Measurements from ENCODE around the gene ARL4D. TPM values are rescaled to one million over a fixed set of nuclear protein-coding genes. Genes with fewer than 3 reads are reported as not detected.

ARL4D gene
- total and polyA plus RNA-seq, 2 of the 8 experiments (the other 6 are each of a cell fraction or from before 2014, with no cell fraction given) = 8.4 to 9.2 TPM

DNA sequence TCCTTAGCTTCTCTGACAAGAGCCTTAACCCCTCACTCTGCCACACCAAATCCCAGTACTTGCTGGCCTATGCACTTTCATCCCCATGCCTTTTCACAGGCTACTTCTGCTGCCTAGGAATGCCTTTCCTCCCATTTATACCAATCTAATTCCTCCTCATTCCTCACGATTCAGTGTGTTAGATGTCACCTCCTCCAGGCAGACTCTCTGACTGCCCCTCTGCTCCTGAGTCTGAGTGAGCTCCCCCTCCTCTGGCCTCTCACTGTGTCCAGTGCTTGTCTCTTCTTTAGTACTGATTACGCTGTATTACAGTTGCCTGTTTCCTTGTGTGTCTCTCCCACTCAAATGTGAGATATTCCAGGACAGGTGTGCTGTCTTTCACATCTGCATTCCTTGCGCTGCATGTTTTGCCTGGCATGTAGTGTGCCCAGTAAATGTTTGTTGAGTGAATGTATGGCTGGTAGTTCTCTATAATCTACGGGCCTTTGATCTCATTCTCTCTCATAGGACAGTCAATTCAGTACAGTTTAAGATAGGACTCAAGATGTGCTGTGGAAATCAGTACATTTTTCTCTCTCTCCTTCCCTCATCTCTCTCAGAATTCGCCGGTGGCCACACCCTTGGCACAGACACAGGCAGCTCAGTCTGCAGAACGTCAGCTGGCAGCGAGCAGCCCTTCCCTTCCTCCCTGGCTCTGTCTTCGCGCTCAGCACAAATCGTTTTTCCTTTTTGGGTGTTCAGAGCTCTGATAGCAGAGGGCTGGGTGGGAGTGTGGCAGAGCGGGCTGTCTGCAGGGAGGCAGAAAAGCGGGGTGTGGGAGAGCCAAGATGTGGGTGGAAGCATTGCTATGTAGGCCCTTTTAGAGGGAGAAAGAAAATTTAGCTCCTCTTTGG, 18.5 kb downstream of the ARL4D start (continued):
- TF ChIP-seq HDAC6 (IDR thresholded peaks at IDR 0.05; ENCODE audit: low read depth, low read length) (no peak), HDAC2 (IDR thresholded peaks at IDR 0.05; ENCODE audit: borderline replicate concordance in 1 of 2, low read depth in 2 of 2, low read length in 2 of 2) (no peak), ZNF274 (IDR thresholded peaks at IDR 0.05; ENCODE audit: borderline replicate concordance, extremely low read depth, low read length) (no peak), RBBP5 (IDR thresholded peaks at IDR 0.05; ENCODE audit: borderline replicate concordance, low read depth, low read length) (no peak)
